ENCODE results near the gene PAPSS2.

PAPSS2 gene

DNA sequence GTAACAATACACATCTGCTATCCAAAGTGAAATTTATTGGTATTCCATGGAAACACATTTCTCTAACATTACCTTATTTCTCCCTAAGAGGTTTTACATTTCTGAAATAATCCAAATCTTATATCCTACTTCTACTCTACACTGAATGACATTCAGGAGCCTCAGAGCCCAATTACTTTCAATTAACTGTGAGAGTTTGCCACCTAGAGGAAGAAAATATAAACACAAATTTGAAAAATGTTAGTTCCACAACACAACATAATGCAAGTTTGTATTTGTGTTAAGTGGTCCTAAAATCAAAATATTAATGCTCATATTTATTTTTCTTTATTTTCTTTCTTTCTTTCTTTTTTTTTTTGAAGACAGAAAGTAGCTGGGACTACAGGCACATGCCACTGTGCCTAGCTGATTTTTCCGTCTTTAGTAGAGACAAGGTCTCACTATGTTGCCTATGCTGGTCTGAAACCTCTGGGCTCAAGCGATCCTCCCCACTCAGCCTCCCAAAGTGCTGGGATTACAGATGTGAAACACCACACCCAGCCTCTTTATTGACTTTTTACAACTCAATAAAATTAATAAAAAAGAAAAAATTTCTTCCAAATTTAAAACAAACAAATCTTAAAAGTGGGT lies 112.3 kb downstream of the PAPSS2 start:
- no peak for DNase-seq (ENCODE audit: extremely low read depth in 1 of 2, low read depth in 1 of 2)

DNA sequence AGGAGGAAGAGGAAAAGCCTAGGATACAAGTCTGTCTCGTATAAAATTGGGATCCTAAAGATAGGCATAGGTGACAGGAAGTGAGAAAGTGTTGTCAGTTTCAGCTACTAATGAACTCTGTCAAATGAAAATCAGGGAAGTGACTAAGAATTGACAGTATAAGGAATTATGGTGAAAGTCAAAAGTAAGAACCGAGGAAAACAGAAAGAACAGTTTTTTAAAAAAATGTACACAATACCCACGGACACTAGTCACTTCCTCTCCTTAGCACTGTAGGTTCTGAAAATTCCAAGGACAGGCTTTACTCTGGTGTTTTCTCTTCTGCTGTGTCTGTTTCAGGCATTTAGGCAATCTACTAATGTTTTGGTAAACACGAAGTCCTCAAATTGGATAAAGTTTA lies 116.1 kb downstream of the PAPSS2 start:
- no peak for DNase-seq (ENCODE audit: extremely low read depth in 1 of 2, low read depth in 1 of 2)

DNA sequence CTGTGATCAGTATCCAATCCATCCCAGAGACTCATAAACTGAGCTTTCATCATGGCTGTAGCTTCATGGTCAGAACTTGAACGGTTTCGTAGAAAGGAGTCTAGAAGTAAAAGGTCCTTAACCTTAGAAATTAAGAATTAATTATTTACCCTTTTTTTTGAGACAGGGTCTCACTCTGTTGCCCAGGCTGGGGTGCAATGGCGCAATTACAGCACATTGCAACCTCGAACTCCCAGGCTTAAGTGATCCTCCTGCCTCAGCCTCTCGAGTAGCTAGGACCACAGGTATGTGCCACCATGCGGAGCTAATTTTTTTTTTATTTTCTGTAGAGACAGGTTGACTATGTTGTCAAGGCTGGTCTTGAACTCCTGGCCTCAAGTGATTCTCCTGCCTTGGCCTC lies 116.7 kb downstream of the PAPSS2 start:
- DNase-seq (ENCODE audit: extremely low read depth in 1 of 2, low read depth in 1 of 2), result no peak

GRCh38 chr10:87781545-87781944 lies 121.9 kb downstream of the PAPSS2 start:
- DNase-seq (ENCODE audit: extremely low read depth in 1 of 2, low read depth in 1 of 2), result no peak

- no peak for DNase-seq (ENCODE audit: extremely low read depth in 1 of 2, low read depth in 1 of 2)
Observed at GRCh38 chr10:87782721-87783120, 123.0 kb downstream of the PAPSS2 start.

- DNase-seq (ENCODE audit: extremely low read depth in 1 of 2, low read depth in 1 of 2), result no peak
Observed at GRCh38 chr10:87786421-87786820, 126.7 kb downstream of the PAPSS2 start.

DNA sequence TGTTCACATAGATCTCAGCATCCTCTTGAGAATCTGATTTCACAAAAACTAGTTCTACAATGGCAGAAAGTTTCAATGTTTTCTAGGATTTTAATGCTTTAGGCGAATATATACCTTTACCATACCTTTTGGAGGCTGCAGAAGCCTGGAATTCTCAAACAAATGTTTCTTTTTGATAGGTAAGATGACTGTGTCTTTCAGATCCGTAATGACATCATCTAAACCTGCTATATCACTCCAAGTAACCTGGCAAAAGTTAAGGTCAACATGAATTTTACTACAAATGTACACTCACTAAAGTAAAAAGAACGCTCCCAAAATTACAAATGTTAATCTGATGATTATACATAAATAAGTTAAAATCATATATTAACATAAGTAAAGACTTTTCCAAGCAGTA lies 130.5 kb downstream of the PAPSS2 start:
- DNase-seq (ENCODE audit: extremely low read depth in 1 of 2, low read depth in 1 of 2), result no peak

- DNase-seq (ENCODE audit: extremely low read depth in 1 of 2, low read depth in 1 of 2), result no peak
Observed at GRCh38 chr10:87794285-87794684, 134.6 kb downstream of the PAPSS2 start.

All from stimulated activated CD8-positive, alpha-beta memory T cell treated with anti-CD3 and anti-CD28 coated beads, Interleukin-7, amount 100 ng/mL, for 48 hours (primary cell).